K562 (cell line): Measurements from ENCODE around the gene KATNB1. TPM values are rescaled to one million over a fixed set of nuclear protein-coding genes. Genes with fewer than 3 reads are reported as not detected.

Experiments used
- ARNT ChIP-seq, 2 experiments: fragments of 450-650 bp; IDR thresholded peaks; 2 replicates each; pipeline ENCODE4 v1.6.1; 2016; ENCODE audit warnings: mild to moderate bottlenecking in 1 of 2
- ASH1L ChIP-seq: fragments of 450-650 bp; IDR thresholded peaks from 2 replicates; pipeline ENCODE4 v1.6.1; 2018; ENCODE audit warnings: borderline replicate concordance, mild to moderate bottlenecking, low read depth; ENCODE audit not compliant: partially characterized antibody
- BCL6 ChIP-seq: fragments of 250-450 bp; sonication (Bioruptor Pico); IDR thresholded peaks from 2 replicates; pipeline ENCODE4 v1.4.0; 2020
- C11orf30 ChIP-seq: fragments of 450-650 bp; IDR thresholded peaks from 2 replicates; pipeline ENCODE4 v1.6.1; 2016; ENCODE audit warnings: low read depth, mild to moderate bottlenecking
- CEBPZ ChIP-seq: fragments of 150-350 bp; IDR thresholded peaks from 2 replicates; pipeline ENCODE4 v1.6.1; 2014; ENCODE audit warnings: low read depth, mild to moderate bottlenecking, low read length, borderline replicate concordance
- EP400 ChIP-seq: fragments of 450-650 bp; IDR thresholded peaks from 2 replicates; pipeline ENCODE4 v1.6.1; 2017; ENCODE audit warnings: antibody characterized with exemption, mild to moderate bottlenecking, moderate library complexity
- FOXM1 ChIP-seq, 2 experiments: fragments of 450-650 bp in 1 of 2; sonication (generic) in 1 of 2; formaldehyde crosslinking in 1 of 2; IDR thresholded peaks; 2 replicates each; pipeline versions ENCODE4 v1.6.1 to v1.9.0; 2017 to 2022; ENCODE audit warnings: low read depth in 2 of 2, mild to moderate bottlenecking in 2 of 2, missing genetic modification reagents in 1 of 2, moderate library complexity in 1 of 2
- HMBOX1 ChIP-seq: sonication (generic); IDR thresholded peaks from 2 replicates; pipeline ENCODE4 v1.6.1; 2016
- MAFF ChIP-seq: IDR thresholded peaks from 2 replicates; pipeline ENCODE4 v1.6.1; 2012; ENCODE audit warnings: low read length, improper control_type of control experiment
- MYBL2 ChIP-seq, 2 experiments: fragments of 450-650 bp in 1 of 2; sonication (generic) in 1 of 2; formaldehyde crosslinking in 1 of 2; IDR thresholded peaks; 2 replicates each; pipeline versions ENCODE4 v1.6.1 to v1.8.1; 2017 to 2022; ENCODE audit warnings: borderline replicate concordance in 1 of 2, inconsistent platforms in 1 of 2, low read depth in 1 of 2, mild to moderate bottlenecking in 1 of 2, missing genetic modification reagents in 1 of 2, moderate library complexity in 1 of 2
- NEUROD1 ChIP-seq: fragments of 150-350 bp; IDR thresholded peaks from 2 replicates; pipeline ENCODE4 v1.6.1; 2014; ENCODE audit warnings: borderline replicate concordance, low read length, low read depth; ENCODE audit not compliant: partially characterized antibody
- NR2C1 ChIP-seq, 2 experiments: fragments of 450-650 bp; IDR thresholded peaks; 2 replicates each; pipeline ENCODE4 v1.6.1; 2017; ENCODE audit warnings: mild to moderate bottlenecking in 2 of 2, antibody characterized with exemption in 1 of 2, inconsistent platforms in 1 of 2, missing compliant biosample characterization in 1 of 2, missing genetic modification characterization in 1 of 2
- PHB ChIP-seq: fragments of 250-450 bp; sonication (Bioruptor Pico); IDR thresholded peaks from 2 replicates; pipeline ENCODE4 v1.5.0; 2021
- POLR2B ChIP-seq: fragments of 450-650 bp; IDR thresholded peaks from 2 replicates; pipeline ENCODE4 v1.6.1; 2018; ENCODE audit warnings: low read depth; ENCODE audit not compliant: partially characterized antibody
- TEAD4 ChIP-seq, 2 experiments: sonication (generic) in 1 of 2; formaldehyde crosslinking in 1 of 2; IDR thresholded peaks; 2 replicates each; pipeline versions ENCODE4 v1.6.1 to v1.8.0; 2012 to 2022; ENCODE audit warnings: borderline replicate concordance in 1 of 2, inconsistent platforms in 1 of 2, low read length in 1 of 2, mild to moderate bottlenecking in 1 of 2, missing genetic modification reagents in 1 of 2
- THAP7 ChIP-seq: fragments of 250-450 bp; sonication (Bioruptor Pico); IDR thresholded peaks from 2 replicates; pipeline ENCODE4 v1.5.0; 2021
- ZC3H4 ChIP-seq: sonication (generic); formaldehyde crosslinking; IDR thresholded peaks from 2 replicates; pipeline ENCODE4 v1.9.0; 2021; ENCODE audit warnings: missing genetic modification reagents, borderline replicate concordance
- ZNF232 ChIP-seq: sonication (generic); formaldehyde crosslinking; IDR thresholded peaks from 2 replicates; pipeline ENCODE4 v1.8.0; 2022; ENCODE audit warnings: mild to moderate bottlenecking, missing genetic modification reagents
- ZNF584 ChIP-seq: fragments of 200-800 bp; sonication (Bioruptor generic); IDR thresholded peaks from 2 replicates; pipeline ENCODE4 v1.6.1; 2016; ENCODE audit warnings: low read depth, mild to moderate bottlenecking, missing genetic modification characterization, missing compliant biosample characterization
- polyA plus RNA-seq, 8 experiments: library from polyadenylated mRNA; depleted of rRNA in 4 of 8; stranded (reverse) in 5 of 8; unstranded in 3 of 8; fragments of >200 nt; fragmentation: Nextera tagmentation in 2 of 8; fragmentation: Illumina TruSeq in 1 of 8; extraction: Ambion mirVana in 2 of 8; extraction: Trizol in 1 of 8; gene quantifications; 2 replicates each; pipeline versions ENCODE4 v1.2.1 to v1.2.3, GENCODE V29; 2011 to 2014; ENCODE audit warnings: inconsistent platforms in 1 of 8, missing spikeins in 1 of 8
- total RNA-seq, 7 experiments: library from RNA; depleted of rRNA in 6 of 7; stranded (reverse); fragments of >200 nt in 6 of 7; fragmentation: Illumina TruSeq in 2 of 7; extraction: Trizol in 2 of 7; gene quantifications; 2 replicates each; pipeline versions ENCODE4 v1.2.1 to v1.2.3, GENCODE V29; 2011 to 2021; ENCODE audit warnings: low replicate concordance in 1 of 7
- TF ChIP-seq, protein P1 (sequence below): IDR thresholded peaks from 2 replicates; pipeline ENCODE4 v1.6.1; 2011; ENCODE audit not compliant: insufficient read length; ENCODE audit errors: extremely low read depth

The KATNB1 gene
- total and polyA plus RNA-seq, 9 of the 15 experiments (the other 6 are each of a cell fraction or from before 2014, with no cell fraction given): 1.2 to 52.6 (median 21.9) TPM

- TF ChIP-seq EP400 (peak; percentile 80), MAFF (peak; percentile 64; the same call in 1 of the 2 replicates), C11orf30 (peak; percentile 93), CEBPZ (peak; percentile 89), ZNF584 (CRISPR knock-in tag) (peak; percentile 76; the same call in 1 of the 2 replicates), POLR2B (peak; percentile 77), MYBL2 (IDR thresholded peaks at IDR 0.05; ENCODE audit: low read depth) (peak; percentile 16; the same call in 1 of the 2 replicates), MYBL2 (CRISPR knock-in tag; IDR thresholded peaks at IDR 0.05; ENCODE audit: borderline replicate concordance) (no peak), FOXM1 (IDR thresholded peaks at IDR 0.05; ENCODE audit: low read depth) (peak; percentile 83), FOXM1 (CRISPR knock-in tag; IDR thresholded peaks at IDR 0.05; ENCODE audit: low read depth) (no peak), THAP7 (CRISPR knock-in tag) (no peak), BCL6 (CRISPR knock-in tag) (no peak), ASH1L (peak; percentile 100), ZNF232 (no peak), PHB (CRISPR knock-in tag) (0 out of 2 replicates have a peak, but pooled peaks have one; percentile 44), NR2C1 (IDR thresholded peaks at IDR 0.05) (peak; percentile 96), NR2C1 (tag; IDR thresholded peaks at IDR 0.05) (peak; percentile 97), HMBOX1 (0 out of 2 replicates have a peak, but pooled peaks have one; percentile 28), NEUROD1 (peak; percentile 99), ZC3H4 (CRISPR knock-in tag) (no peak), TEAD4 (IDR thresholded peaks at IDR 0.05; ENCODE audit: low read length) (peak; percentile 18; the same call in 1 of the 2 replicates), TEAD4 (CRISPR knock-in tag; IDR thresholded peaks at IDR 0.05; ENCODE audit: borderline replicate concordance) (no peak), ARNT (IDR thresholded peaks at IDR 0.05) (0 out of 4 replicates have a peak, but pooled peaks of 1 of the 2 experiments have one; percentile 27)
- TF ChIP-seq, protein P1, sequence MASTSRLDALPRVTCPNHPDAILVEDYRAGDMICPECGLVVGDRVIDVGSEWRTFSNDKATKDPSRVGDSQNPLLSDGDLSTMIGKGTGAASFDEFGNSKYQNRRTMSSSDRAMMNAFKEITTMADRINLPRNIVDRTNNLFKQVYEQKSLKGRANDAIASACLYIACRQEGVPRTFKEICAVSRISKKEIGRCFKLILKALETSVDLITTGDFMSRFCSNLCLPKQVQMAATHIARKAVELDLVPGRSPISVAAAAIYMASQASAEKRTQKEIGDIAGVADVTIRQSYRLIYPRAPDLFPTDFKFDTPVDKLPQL: peak; percentile 38
These were observed 430 bp upstream of the KATNB1 start (continued) for GRCh38 chr16:57734925-57735754.
